WTC11 (cell line): ENCODE data around the gene FGFBP1. TPM values are rescaled to one million over a fixed set of nuclear protein-coding genes. Genes with fewer than 3 reads are reported as not detected.

Experiments used
- ATAC-seq: fragments of 200-7000 bp; cut with Tn5 transposase; 2 replicates; pipeline ENCODE4 v1.10.0; 2021; ENCODE audit warnings: mild to moderate bottlenecking, moderate library complexity
- CTCF ChIA-PET: fragments of 300-600 bp; sonication (Branson Sonifier 250); formaldehyde crosslinking; loops from one replicate; lab custom pipeline; 2021; ENCODE audit warnings: antibody characterized with exemption; lab: Charles Lee
- POLR2A ChIA-PET: fragments of 350-600 bp; sonication (Branson Sonifier 250); formaldehyde crosslinking; loops from one replicate; lab custom pipeline; 2021; ENCODE audit warnings: antibody characterized with exemption; lab: Charles Lee
- DNase-seq: peaks from one replicate; pipeline ENCODE4 v3.0.0; 2021; ENCODE audit warnings: low spot score
- H3K27ac Mint-ChIP-seq: 2 replicates; pipeline ENCODE4 v1.8.0; 2021; ENCODE audit warnings: mixed read lengths
- H3K27me3 Mint-ChIP-seq: 2 replicates; pipeline ENCODE4 v1.8.0; 2021; ENCODE audit warnings: low read depth, mild to moderate bottlenecking, moderate library complexity, mixed read lengths
- H3K36me3 Mint-ChIP-seq: 2 replicates; pipeline ENCODE4 v1.8.0; 2021; ENCODE audit warnings: mixed read lengths
- H3K4me1 Mint-ChIP-seq: 2 replicates; pipeline ENCODE4 v1.8.0; 2022; ENCODE audit warnings: mixed read lengths
- H3K4me3 Mint-ChIP-seq: 2 replicates; pipeline ENCODE4 v1.8.0; 2021; ENCODE audit warnings: mild to moderate bottlenecking, moderate library complexity, mixed read lengths
- H3K9me3 Mint-ChIP-seq: 2 replicates; pipeline ENCODE4 v1.8.0; 2021; ENCODE audit warnings: mixed read lengths
- CREB1 ChIP-seq: sonication (generic); formaldehyde crosslinking; IDR thresholded peaks from 2 replicates; pipeline ENCODE4 v1.8.0; 2023; ENCODE audit warnings: mild to moderate bottlenecking, missing genetic modification reagents
- ELF4 ChIP-seq: sonication (generic); formaldehyde crosslinking; IDR thresholded peaks from 2 replicates; pipeline ENCODE4 v1.8.1; 2022; ENCODE audit warnings: low read depth, mild to moderate bottlenecking, moderate library complexity, missing genetic modification reagents
- FOXJ3 ChIP-seq: sonication (generic); formaldehyde crosslinking; IDR thresholded peaks from 2 replicates; pipeline ENCODE4 v1.9.0; 2021; ENCODE audit warnings: missing genetic modification reagents, mild to moderate bottlenecking, borderline replicate concordance
- GABPB1 ChIP-seq: sonication (generic); formaldehyde crosslinking; IDR thresholded peaks from 2 replicates; pipeline ENCODE4 v1.8.1; 2023; ENCODE audit warnings: mild to moderate bottlenecking, missing genetic modification reagents
- GTF2I ChIP-seq: fragments of 250-450 bp; sonication (Bioruptor Pico); conservative IDR thresholded peaks from 2 replicates; pipeline ENCODE4 v1.4.0; 2021; ENCODE audit warnings: mild to moderate bottlenecking
- JAZF1 ChIP-seq: fragments of 250-450 bp; sonication (Bioruptor Pico); IDR thresholded peaks from 2 replicates; pipeline ENCODE4 v1.9.0; 2021; ENCODE audit warnings: moderate library complexity, mild to moderate bottlenecking, inconsistent platforms
- MXD4 ChIP-seq: fragments of 250-450 bp; sonication (Bioruptor Pico); IDR thresholded peaks from 2 replicates; pipeline ENCODE4 v1.8.0; 2021; ENCODE audit warnings: mild to moderate bottlenecking, moderate library complexity, borderline replicate concordance
- OVOL2 ChIP-seq: fragments of 250-450 bp; sonication (Bioruptor Pico); IDR thresholded peaks from 2 replicates; pipeline ENCODE4 v1.9.0; 2021; ENCODE audit warnings: mild to moderate bottlenecking, borderline replicate concordance
- RORB ChIP-seq: fragments of 250-450 bp; sonication (Bioruptor Pico); IDR thresholded peaks from 2 replicates; pipeline ENCODE4 v1.9.0; 2021; ENCODE audit warnings: mild to moderate bottlenecking
- SOX15 ChIP-seq: fragments of 250-450 bp; sonication (Bioruptor Pico); IDR thresholded peaks from 2 replicates; pipeline ENCODE4 v1.9.0; 2021; ENCODE audit warnings: mild to moderate bottlenecking
- TEAD1 ChIP-seq: sonication (generic); formaldehyde crosslinking; IDR thresholded peaks from 2 replicates; pipeline ENCODE4 v1.8.0; 2022; ENCODE audit warnings: mild to moderate bottlenecking, missing genetic modification reagents
- TEAD4 ChIP-seq: sonication (generic); formaldehyde crosslinking; IDR thresholded peaks from 2 replicates; pipeline ENCODE4 v1.8.0; 2022; ENCODE audit warnings: mild to moderate bottlenecking, missing genetic modification reagents
- ZBTB21 ChIP-seq: sonication (generic); formaldehyde crosslinking; IDR thresholded peaks from 2 replicates; pipeline ENCODE4 v1.8.1; 2023; ENCODE audit warnings: mild to moderate bottlenecking, missing genetic modification reagents, borderline replicate concordance
- ZNF232 ChIP-seq: sonication (generic); formaldehyde crosslinking; IDR thresholded peaks from 2 replicates; pipeline ENCODE4 v1.8.0; 2022; ENCODE audit warnings: mild to moderate bottlenecking, missing genetic modification reagents
- ZNF317 ChIP-seq: sonication (generic); formaldehyde crosslinking; IDR thresholded peaks from 2 replicates; pipeline ENCODE4 v1.8.1; 2023; ENCODE audit warnings: low read depth, mild to moderate bottlenecking, moderate library complexity, missing genetic modification reagents, borderline replicate concordance
- ZNF416 ChIP-seq: fragments of 250-450 bp; sonication (Bioruptor Pico); IDR thresholded peaks from 2 replicates; pipeline ENCODE4 v1.9.0; 2021; ENCODE audit warnings: mild to moderate bottlenecking, inconsistent platforms
- total RNA-seq: library from RNA; stranded (reverse); gene quantifications from 3 replicates; pipeline ENCODE4 v1.2.3, GENCODE V29; 2021
- TF ChIP-seq, protein P1 (sequence below): sonication (generic); formaldehyde crosslinking; IDR thresholded peaks from 2 replicates; pipeline ENCODE4 v1.8.0; 2023; ENCODE audit warnings: mild to moderate bottlenecking, missing genetic modification reagents
- TF ChIP-seq, protein P2 (sequence below): sonication (generic); formaldehyde crosslinking; IDR thresholded peaks from 2 replicates; pipeline ENCODE4 v1.8.0; 2023; ENCODE audit warnings: missing genetic modification reagents
- TF ChIP-seq, protein P3 (sequence below): sonication (generic); formaldehyde crosslinking; IDR thresholded peaks from 2 replicates; pipeline ENCODE4 v1.8.0; 2022; ENCODE audit warnings: mild to moderate bottlenecking, missing genetic modification reagents
- TF ChIP-seq, protein P4 (sequence below): fragments of 250-450 bp; sonication (Bioruptor Pico); IDR thresholded peaks from 2 replicates; pipeline ENCODE4 v1.9.0; 2021; ENCODE audit warnings: mild to moderate bottlenecking, borderline replicate concordance
- TF ChIP-seq, protein P5 (sequence below): sonication (generic); formaldehyde crosslinking; IDR thresholded peaks from 2 replicates; pipeline ENCODE4 v1.8.1; 2023; ENCODE audit warnings: mild to moderate bottlenecking, missing genetic modification reagents
- TF ChIP-seq, protein P6 (sequence below): sonication (generic); formaldehyde crosslinking; IDR thresholded peaks from 2 replicates; pipeline ENCODE4 v1.8.1; 2022; ENCODE audit warnings: mild to moderate bottlenecking, missing genetic modification reagents, moderate library complexity, borderline replicate concordance
- TF ChIP-seq, protein P7 (sequence below): sonication (generic); formaldehyde crosslinking; IDR thresholded peaks from 2 replicates; pipeline ENCODE4 v1.8.1; 2023; ENCODE audit warnings: mild to moderate bottlenecking, missing genetic modification reagents, moderate library complexity

The FGFBP1 gene
- total RNA-seq, 1 experiment from 2014 or later, result not detected

DNA sequence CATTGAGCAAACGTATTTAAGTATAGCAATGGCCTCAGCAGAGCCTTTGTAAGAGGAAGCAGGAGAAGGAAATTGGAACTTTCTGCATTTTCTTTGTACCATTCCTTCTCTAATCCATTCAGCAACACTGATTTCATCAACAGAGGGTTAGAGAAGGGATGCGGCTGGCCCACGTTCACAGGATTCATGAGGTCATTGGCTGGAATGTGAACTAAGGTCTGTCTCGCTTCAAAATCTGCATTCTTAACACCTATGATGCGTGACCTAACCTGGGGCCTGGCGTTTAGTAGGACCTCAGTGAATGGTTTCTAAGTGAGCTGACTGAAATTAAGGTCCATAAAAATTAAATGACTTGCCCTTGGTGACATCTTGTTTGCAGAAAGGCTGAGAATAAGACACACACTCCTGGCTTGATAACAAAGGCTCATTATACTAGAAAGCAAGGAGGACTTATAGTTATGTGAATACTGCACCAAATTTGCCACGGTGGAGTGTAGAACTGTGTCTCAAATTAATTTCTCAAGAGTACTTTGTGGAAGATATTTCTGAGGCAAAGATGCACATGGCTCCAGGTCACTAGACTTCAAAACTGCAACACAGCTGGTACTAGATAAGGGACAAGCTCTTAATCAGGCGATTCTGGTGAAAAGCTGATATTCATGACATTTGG, 25.4 kb downstream of the FGFBP1 start:
- POLR2A ChIA-PET, result no interaction called here

DNA sequence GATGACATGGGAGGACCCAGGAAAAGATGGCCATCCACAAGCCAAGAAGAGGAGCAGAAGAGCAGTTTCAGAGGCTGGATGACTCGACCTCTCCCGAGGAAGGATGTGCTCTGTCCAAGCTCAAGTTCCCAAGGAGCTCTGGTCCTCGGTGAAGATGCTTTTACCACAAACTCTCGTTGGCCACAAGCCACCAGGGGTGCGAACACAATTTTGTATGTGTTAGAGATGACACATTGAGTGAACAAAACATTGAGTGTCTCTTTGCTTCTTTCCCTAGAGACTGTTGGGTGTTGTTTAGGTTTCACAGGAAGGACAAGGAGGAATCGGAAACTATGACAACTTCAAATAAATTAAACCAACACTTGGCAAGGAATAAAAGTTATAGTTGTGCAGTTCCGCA, 26.3 kb downstream of the FGFBP1 start:
- DNase-seq, result no peak
- Mint-ChIP-seq H3K9me3 (peaks cover 23% of the 10 kb centered on the region), H3K27me3 (no peaks in the 10 kb centered on the region; the same call in 1 of the 2 replicates), H3K4me1 (no peaks in the 10 kb centered on the region), H3K4me3 (no peak overlapping the region), H3K36me3 (peaks cover 16% of the 10 kb centered on the region), H3K27ac (no peak overlapping the region)
- CTCF ChIA-PET, result interaction anchor here (0.9 to 2.0 kb wide), 2 partner anchors 30 to 44 kb away, joined by 3 to 5 read pairs; no protein-coding TSS in a partner anchor
- ATAC-seq, result no peak
- POLR2A ChIA-PET, result no interaction called here
- no peak for TF ChIP-seq ZNF317 (CRISPR knock-in tag)
- TF ChIP-seq, protein P1, sequence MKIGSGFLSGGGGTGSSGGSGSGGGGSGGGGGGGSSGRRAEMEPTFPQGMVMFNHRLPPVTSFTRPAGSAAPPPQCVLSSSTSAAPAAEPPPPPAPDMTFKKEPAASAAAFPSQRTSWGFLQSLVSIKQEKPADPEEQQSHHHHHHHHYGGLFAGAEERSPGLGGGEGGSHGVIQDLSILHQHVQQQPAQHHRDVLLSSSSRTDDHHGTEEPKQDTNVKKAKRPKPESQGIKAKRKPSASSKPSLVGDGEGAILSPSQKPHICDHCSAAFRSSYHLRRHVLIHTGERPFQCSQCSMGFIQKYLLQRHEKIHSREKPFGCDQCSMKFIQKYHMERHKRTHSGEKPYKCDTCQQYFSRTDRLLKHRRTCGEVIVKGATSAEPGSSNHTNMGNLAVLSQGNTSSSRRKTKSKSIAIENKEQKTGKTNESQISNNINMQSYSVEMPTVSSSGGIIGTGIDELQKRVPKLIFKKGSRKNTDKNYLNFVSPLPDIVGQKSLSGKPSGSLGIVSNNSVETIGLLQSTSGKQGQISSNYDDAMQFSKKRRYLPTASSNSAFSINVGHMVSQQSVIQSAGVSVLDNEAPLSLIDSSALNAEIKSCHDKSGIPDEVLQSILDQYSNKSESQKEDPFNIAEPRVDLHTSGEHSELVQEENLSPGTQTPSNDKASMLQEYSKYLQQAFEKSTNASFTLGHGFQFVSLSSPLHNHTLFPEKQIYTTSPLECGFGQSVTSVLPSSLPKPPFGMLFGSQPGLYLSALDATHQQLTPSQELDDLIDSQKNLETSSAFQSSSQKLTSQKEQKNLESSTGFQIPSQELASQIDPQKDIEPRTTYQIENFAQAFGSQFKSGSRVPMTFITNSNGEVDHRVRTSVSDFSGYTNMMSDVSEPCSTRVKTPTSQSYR (CRISPR knock-in tag), result no peak
- no peak for TF ChIP-seq FOXJ3 (CRISPR knock-in tag)
- TF ChIP-seq, protein P2, sequence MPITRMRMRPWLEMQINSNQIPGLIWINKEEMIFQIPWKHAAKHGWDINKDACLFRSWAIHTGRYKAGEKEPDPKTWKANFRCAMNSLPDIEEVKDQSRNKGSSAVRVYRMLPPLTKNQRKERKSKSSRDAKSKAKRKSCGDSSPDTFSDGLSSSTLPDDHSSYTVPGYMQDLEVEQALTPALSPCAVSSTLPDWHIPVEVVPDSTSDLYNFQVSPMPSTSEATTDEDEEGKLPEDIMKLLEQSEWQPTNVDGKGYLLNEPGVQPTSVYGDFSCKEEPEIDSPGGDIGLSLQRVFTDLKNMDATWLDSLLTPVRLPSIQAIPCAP (CRISPR knock-in tag), result no peak
- TF ChIP-seq RORB (CRISPR knock-in tag), result no peak
- TF ChIP-seq, protein P3, sequence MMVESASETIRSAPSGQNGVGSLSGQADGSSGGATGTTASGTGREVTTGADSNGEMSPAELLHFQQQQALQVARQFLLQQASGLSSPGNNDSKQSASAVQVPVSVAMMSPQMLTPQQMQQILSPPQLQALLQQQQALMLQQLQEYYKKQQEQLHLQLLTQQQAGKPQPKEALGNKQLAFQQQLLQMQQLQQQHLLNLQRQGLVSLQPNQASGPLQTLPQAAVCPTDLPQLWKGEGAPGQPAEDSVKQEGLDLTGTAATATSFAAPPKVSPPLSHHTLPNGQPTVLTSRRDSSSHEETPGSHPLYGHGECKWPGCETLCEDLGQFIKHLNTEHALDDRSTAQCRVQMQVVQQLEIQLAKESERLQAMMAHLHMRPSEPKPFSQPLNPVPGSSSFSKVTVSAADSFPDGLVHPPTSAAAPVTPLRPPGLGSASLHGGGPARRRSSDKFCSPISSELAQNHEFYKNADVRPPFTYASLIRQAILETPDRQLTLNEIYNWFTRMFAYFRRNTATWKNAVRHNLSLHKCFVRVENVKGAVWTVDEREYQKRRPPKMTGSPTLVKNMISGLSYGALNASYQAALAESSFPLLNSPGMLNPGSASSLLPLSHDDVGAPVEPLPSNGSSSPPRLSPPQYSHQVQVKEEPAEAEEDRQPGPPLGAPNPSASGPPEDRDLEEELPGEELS (CRISPR knock-in tag), result no peak
- TF ChIP-seq SOX15, result no peak
- no peak for TF ChIP-seq GTF2I (CRISPR knock-in tag)
- TF ChIP-seq OVOL2, result no peak

More for the DNA sequence above, 25.4 kb downstream of the FGFBP1 start:
- Mint-ChIP-seq H3K4me1 (no peaks in the 10 kb centered on the region), H3K9me3 (peaks cover 27% of the 10 kb centered on the region), H3K27ac (no peak overlapping the region), H3K36me3 (peaks cover 16% of the 10 kb centered on the region), H3K4me3 (no peak overlapping the region), H3K27me3 (no peaks in the 10 kb centered on the region; the same call in 1 of the 2 replicates)
- CTCF ChIA-PET, result interaction anchor here (0.8 to 2.0 kb wide), 4 partner anchors 30 to 108 kb away, joined by 3 to 7 read pairs (median 5); no protein-coding TSS in a partner anchor
- no peak for DNase-seq
- ATAC-seq, result no peak
- no peak for TF ChIP-seq ZBTB21 (CRISPR knock-in tag)
- TF ChIP-seq JAZF1 (CRISPR knock-in tag), result no peak
- TF ChIP-seq ZNF232 (CRISPR knock-in tag), result no peak
- no peak for TF ChIP-seq CREB1 (CRISPR knock-in tag)
- TF ChIP-seq, protein P4, sequence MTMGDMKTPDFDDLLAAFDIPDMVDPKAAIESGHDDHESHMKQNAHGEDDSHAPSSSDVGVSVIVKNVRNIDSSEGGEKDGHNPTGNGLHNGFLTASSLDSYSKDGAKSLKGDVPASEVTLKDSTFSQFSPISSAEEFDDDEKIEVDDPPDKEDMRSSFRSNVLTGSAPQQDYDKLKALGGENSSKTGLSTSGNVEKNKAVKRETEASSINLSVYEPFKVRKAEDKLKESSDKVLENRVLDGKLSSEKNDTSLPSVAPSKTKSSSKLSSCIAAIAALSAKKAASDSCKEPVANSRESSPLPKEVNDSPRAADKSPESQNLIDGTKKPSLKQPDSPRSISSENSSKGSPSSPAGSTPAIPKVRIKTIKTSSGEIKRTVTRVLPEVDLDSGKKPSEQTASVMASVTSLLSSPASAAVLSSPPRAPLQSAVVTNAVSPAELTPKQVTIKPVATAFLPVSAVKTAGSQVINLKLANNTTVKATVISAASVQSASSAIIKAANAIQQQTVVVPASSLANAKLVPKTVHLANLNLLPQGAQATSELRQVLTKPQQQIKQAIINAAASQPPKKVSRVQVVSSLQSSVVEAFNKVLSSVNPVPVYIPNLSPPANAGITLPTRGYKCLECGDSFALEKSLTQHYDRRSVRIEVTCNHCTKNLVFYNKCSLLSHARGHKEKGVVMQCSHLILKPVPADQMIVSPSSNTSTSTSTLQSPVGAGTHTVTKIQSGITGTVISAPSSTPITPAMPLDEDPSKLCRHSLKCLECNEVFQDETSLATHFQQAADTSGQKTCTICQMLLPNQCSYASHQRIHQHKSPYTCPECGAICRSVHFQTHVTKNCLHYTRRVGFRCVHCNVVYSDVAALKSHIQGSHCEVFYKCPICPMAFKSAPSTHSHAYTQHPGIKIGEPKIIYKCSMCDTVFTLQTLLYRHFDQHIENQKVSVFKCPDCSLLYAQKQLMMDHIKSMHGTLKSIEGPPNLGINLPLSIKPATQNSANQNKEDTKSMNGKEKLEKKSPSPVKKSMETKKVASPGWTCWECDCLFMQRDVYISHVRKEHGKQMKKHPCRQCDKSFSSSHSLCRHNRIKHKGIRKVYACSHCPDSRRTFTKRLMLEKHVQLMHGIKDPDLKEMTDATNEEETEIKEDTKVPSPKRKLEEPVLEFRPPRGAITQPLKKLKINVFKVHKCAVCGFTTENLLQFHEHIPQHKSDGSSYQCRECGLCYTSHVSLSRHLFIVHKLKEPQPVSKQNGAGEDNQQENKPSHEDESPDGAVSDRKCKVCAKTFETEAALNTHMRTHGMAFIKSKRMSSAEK, result no peak
- TF ChIP-seq MXD4 (CRISPR knock-in tag), result no peak
- TF ChIP-seq TEAD1 (CRISPR knock-in tag), result no peak
- TF ChIP-seq, protein P5, sequence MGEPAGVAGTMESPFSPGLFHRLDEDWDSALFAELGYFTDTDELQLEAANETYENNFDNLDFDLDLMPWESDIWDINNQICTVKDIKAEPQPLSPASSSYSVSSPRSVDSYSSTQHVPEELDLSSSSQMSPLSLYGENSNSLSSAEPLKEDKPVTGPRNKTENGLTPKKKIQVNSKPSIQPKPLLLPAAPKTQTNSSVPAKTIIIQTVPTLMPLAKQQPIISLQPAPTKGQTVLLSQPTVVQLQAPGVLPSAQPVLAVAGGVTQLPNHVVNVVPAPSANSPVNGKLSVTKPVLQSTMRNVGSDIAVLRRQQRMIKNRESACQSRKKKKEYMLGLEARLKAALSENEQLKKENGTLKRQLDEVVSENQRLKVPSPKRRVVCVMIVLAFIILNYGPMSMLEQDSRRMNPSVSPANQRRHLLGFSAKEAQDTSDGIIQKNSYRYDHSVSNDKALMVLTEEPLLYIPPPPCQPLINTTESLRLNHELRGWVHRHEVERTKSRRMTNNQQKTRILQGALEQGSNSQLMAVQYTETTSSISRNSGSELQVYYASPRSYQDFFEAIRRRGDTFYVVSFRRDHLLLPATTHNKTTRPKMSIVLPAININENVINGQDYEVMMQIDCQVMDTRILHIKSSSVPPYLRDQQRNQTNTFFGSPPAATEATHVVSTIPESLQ (CRISPR knock-in tag), result no peak
- TF ChIP-seq, protein P6, sequence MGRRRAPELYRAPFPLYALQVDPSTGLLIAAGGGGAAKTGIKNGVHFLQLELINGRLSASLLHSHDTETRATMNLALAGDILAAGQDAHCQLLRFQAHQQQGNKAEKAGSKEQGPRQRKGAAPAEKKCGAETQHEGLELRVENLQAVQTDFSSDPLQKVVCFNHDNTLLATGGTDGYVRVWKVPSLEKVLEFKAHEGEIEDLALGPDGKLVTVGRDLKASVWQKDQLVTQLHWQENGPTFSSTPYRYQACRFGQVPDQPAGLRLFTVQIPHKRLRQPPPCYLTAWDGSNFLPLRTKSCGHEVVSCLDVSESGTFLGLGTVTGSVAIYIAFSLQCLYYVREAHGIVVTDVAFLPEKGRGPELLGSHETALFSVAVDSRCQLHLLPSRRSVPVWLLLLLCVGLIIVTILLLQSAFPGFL (CRISPR knock-in tag), result no peak
- TF ChIP-seq ELF4, result no peak
- TF ChIP-seq, protein P7, sequence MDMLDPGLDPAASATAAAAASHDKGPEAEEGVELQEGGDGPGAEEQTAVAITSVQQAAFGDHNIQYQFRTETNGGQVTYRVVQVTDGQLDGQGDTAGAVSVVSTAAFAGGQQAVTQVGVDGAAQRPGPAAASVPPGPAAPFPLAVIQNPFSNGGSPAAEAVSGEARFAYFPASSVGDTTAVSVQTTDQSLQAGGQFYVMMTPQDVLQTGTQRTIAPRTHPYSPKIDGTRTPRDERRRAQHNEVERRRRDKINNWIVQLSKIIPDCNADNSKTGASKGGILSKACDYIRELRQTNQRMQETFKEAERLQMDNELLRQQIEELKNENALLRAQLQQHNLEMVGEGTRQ (CRISPR knock-in tag), result no peak
- TF ChIP-seq GABPB1, result no peak
- TF ChIP-seq ZNF416 (CRISPR knock-in tag), result no peak
- TF ChIP-seq TEAD4 (CRISPR knock-in tag), result no peak
